Smooth muscle cell (in vitro differentiated cells): ENCODE data around the gene OLFM3. TPM values are rescaled to one million over a fixed set of nuclear protein-coding genes. Genes with fewer than 3 reads are reported as not detected.

ENCODE experiments used
- DNase-seq: peaks from one replicate; lab custom pipeline; 2025; ENCODE audit not compliant: unreplicated experiment; lab: John Stamatoyannopoulos, UW
- H2AFZ ChIP-seq: fragments of 200-600 bp; sonication (generic); 2 replicates; pipeline ENCODE4 v1.6.0; 2016; ENCODE audit warnings: antibody characterized with exemption, low read depth, mild to moderate bottlenecking
- H3F3A ChIP-seq: fragments of 200-600 bp; sonication (generic); 2 replicates; pipeline ENCODE4 v1.6.0; 2017; ENCODE audit warnings: antibody characterized with exemption, low read depth
- H3K27ac ChIP-seq: fragments of 200-600 bp; sonication (generic); 2 replicates; pipeline ENCODE4 v1.5.1; 2016; ENCODE audit warnings: low read depth, mild to moderate bottlenecking
- H3K27me3 ChIP-seq: fragments of 200-600 bp; sonication (generic); 2 replicates; pipeline ENCODE4 v1.6.1; 2016; ENCODE audit warnings: low read depth, mild to moderate bottlenecking
- H3K36me3 ChIP-seq: fragments of 200-600 bp; sonication (generic); 2 replicates; pipeline ENCODE4 v1.5.1; 2016; ENCODE audit warnings: low read depth
- H3K4me1 ChIP-seq: fragments of 200-600 bp; sonication (generic); 2 replicates; pipeline ENCODE4 v1.5.1; 2016; ENCODE audit warnings: low read depth
- H3K4me2 ChIP-seq: fragments of 200-600 bp; sonication (generic); 2 replicates; pipeline ENCODE4 v1.6.0; 2016; ENCODE audit warnings: mild to moderate bottlenecking
- H3K4me3 ChIP-seq: fragments of 200-600 bp; sonication (generic); 2 replicates; pipeline ENCODE4 v1.5.1; 2016; ENCODE audit warnings: mild to moderate bottlenecking
- H3K79me2 ChIP-seq: fragments of 200-600 bp; sonication (generic); 2 replicates; pipeline ENCODE4 v1.6.0; 2016; ENCODE audit warnings: low read depth, mild to moderate bottlenecking
- H3K9ac ChIP-seq: fragments of 200-600 bp; sonication (generic); 2 replicates; pipeline ENCODE4 v1.6.0; 2016; ENCODE audit warnings: low read depth
- H3K9me3 ChIP-seq: fragments of 200-600 bp; sonication (generic); replicated peaks from 2 replicates; pipeline ENCODE4 v1.5.1; 2016; ENCODE audit warnings: low read depth
- H4K20me1 ChIP-seq: fragments of 200-600 bp; sonication (generic); 2 replicates; pipeline ENCODE4 v1.6.0; 2016; ENCODE audit warnings: low read depth
- CTCF ChIP-seq: fragments of 200-600 bp; sonication (generic); IDR thresholded peaks from 2 replicates; pipeline ENCODE4 v1.5.1; 2017; ENCODE audit warnings: borderline replicate concordance, mild to moderate bottlenecking, antibody characterized with exemption; ENCODE audit not compliant: insufficient read depth, poor library complexity, severe bottlenecking
- WGBS: methylation state at CpG from one replicate; pipeline ENCODE4 v1.1.7; 2016; ENCODE audit warnings: low lambda C conversion rate; 5-methylcytosine and 5-hydroxymethylcytosine counted together
- polyA plus RNA-seq: library from polyadenylated mRNA; unstranded; fragments of >200 nt; fragmentation: Nextera tagmentation; extraction: Ambion mirVana; gene quantifications from 2 replicates; pipeline ENCODE4 v1.2.1, GENCODE V29; 2016
- total RNA-seq: library from RNA; depleted of rRNA; stranded (reverse); fragments of >200 nt; gene quantifications from 2 replicates; pipeline ENCODE4 v1.2.3, GENCODE V29; 2014

Gene OLFM3
- total and polyA plus RNA-seq, 2 experiments from 2014 or later: 0.22 to 0.35 TPM

GRCh38 chr1:101975371-101975770, 21.4 kb downstream of the OLFM3 start:
- Histone ChIP-seq H3K9ac (no peak overlapping the region), H3K4me2 (no peak overlapping the region), H3K4me1 (no peaks in the 10 kb centered on the region), H3F3A (no peaks in the 10 kb centered on the region), H3K9me3 (no peaks in the 10 kb centered on the region), H3K27me3 (no peaks in the 10 kb centered on the region), H4K20me1 (no peaks in the 10 kb centered on the region), H3K27ac (no peak overlapping the region), H3K36me3 (no peaks in the 10 kb centered on the region), H3K79me2 (no peaks in the 10 kb centered on the region), H3K4me3 (no peak overlapping the region), H2AFZ (no peak overlapping the region)
- WGBS: 74% methylated on average over 3 of the region's 3 CpGs
- no peak for TF ChIP-seq CTCF
- no peak for DNase-seq

- 75% methylated on average over 3 of the region's 3 CpGs for WGBS
Measured at GRCh38 chr1:101974599-101975274, 22.0 kb downstream of the OLFM3 start.

GRCh38 chr1:101971304-101971703, 25.4 kb downstream of the OLFM3 start:
- Histone ChIP-seq H3K27me3 (no peaks in the 10 kb centered on the region), H3K4me2 (no peak overlapping the region), H4K20me1 (no peaks in the 10 kb centered on the region), H3K79me2 (no peaks in the 10 kb centered on the region), H3K27ac (no peak overlapping the region), H3F3A (no peaks in the 10 kb centered on the region), H3K4me1 (no peaks in the 10 kb centered on the region), H3K9ac (no peak overlapping the region), H3K4me3 (no peak overlapping the region), H2AFZ (no peak overlapping the region), H3K36me3 (no peaks in the 10 kb centered on the region), H3K9me3 (no peaks in the 10 kb centered on the region)
- no peak for DNase-seq
- WGBS: 59% methylated on average over 1 of the region's 1 CpG
- TF ChIP-seq CTCF: peak; percentile 28

More at GRCh38 chr1:101974599-101975274, 22.0 kb downstream of the OLFM3 start:
- Histone ChIP-seq H3K4me3 (no peak overlapping the region), H3K27ac (no peak overlapping the region), H2AFZ (no peak overlapping the region), H3K4me1 (no peaks in the 10 kb centered on the region), H4K20me1 (no peaks in the 10 kb centered on the region), H3K27me3 (no peaks in the 10 kb centered on the region), H3F3A (no peaks in the 10 kb centered on the region), H3K36me3 (no peaks in the 10 kb centered on the region), H3K79me2 (no peaks in the 10 kb centered on the region), H3K4me2 (no peak overlapping the region), H3K9ac (no peak overlapping the region), H3K9me3 (no peaks in the 10 kb centered on the region)
- TF ChIP-seq CTCF: no peak
- no peak for DNase-seq

- Histone ChIP-seq H3K27me3 (no peaks in the 10 kb centered on the region), H3K79me2 (no peaks in the 10 kb centered on the region), H3F3A (no peaks in the 10 kb centered on the region), H2AFZ (no peak overlapping the region), H3K4me3 (no peak overlapping the region), H3K36me3 (no peaks in the 10 kb centered on the region), H3K4me2 (no peak overlapping the region), H4K20me1 (no peaks in the 10 kb centered on the region), H3K9me3 (no peaks in the 10 kb centered on the region), H3K27ac (no peak overlapping the region), H3K9ac (no peak overlapping the region), H3K4me1 (no peaks in the 10 kb centered on the region)
- TF ChIP-seq CTCF: no peak
- WGBS: 83% methylated on average over 4 of the region's 4 CpGs
- no peak for DNase-seq
Measured at GRCh38 chr1:101967871-101968270, 28.9 kb downstream of the OLFM3 start.
